Mesothelial cell of epicardium (in vitro differentiated cells): ENCODE results near the gene GLDC. TPM values are rescaled to one million over a fixed set of nuclear protein-coding genes. Genes with fewer than 3 reads are reported as not detected.

Experiments
- DNase-seq, 2 experiments: peaks; one replicate each; pipeline ENCODE4 v3.0.0; 2021; ENCODE audit warnings: low spot score in 2 of 2; ENCODE audit not compliant: unreplicated experiment in 2 of 2
- H3K27ac Mint-ChIP-seq: 2 replicates; pipeline ENCODE4 v1.8.0; 2021; ENCODE audit warnings: mixed read lengths
- H3K27me3 Mint-ChIP-seq: 2 replicates; pipeline ENCODE4 v1.8.0; 2021; ENCODE audit warnings: low read depth, mixed read lengths
- H3K36me3 Mint-ChIP-seq: 2 replicates; pipeline ENCODE4 v1.8.0; 2021; ENCODE audit warnings: mixed read lengths
- H3K4me1 Mint-ChIP-seq: 2 replicates; pipeline ENCODE4 v1.8.0; 2021; ENCODE audit warnings: mixed read lengths
- H3K4me3 Mint-ChIP-seq: 2 replicates; pipeline ENCODE4 v1.8.0; 2021; ENCODE audit warnings: mild to moderate bottlenecking, moderate library complexity, mixed read lengths
- H3K9me3 Mint-ChIP-seq: 2 replicates; pipeline ENCODE4 v1.8.0; 2021; ENCODE audit warnings: mixed read lengths
- total RNA-seq: library from RNA; stranded (reverse); gene quantifications from 3 replicates; pipeline ENCODE4 v1.2.1, GENCODE V29; 2021
- TF ChIP-seq, protein P1 (sequence below): fragments of 200-600 bp; sonication (generic); IDR thresholded peaks from one replicate; pipeline ENCODE4 v1.5.0; 2021; ENCODE audit warnings: antibody characterized with exemption; ENCODE audit not compliant: unreplicated experiment

Gene GLDC
- total RNA-seq, 1 donor from 2014 or later = 2.0 TPM

DNA sequence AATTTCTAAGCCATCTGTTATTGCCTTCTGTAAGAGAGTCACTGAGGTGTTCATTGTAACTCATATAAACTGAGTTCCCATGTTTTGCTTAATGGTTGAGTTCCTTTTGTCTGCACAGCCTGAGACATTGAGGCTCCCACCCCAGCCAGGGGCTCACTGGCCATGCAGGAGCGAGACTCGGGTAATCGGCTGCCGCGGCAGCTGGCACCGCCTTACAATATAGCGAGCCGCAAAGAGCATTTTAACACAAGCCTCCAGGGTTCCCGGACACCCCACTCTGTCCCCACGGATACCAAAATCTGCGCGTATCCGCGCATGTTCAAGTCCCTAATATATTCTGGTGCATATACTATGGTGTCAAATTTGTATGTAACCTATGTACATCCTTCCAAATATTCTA is 24.4 kb upstream of the GLDC start:
- no peaks in the 10 kb centered on the region for H3K9me3 Mint-ChIP-seq
- TF ChIP-seq, protein P1, sequence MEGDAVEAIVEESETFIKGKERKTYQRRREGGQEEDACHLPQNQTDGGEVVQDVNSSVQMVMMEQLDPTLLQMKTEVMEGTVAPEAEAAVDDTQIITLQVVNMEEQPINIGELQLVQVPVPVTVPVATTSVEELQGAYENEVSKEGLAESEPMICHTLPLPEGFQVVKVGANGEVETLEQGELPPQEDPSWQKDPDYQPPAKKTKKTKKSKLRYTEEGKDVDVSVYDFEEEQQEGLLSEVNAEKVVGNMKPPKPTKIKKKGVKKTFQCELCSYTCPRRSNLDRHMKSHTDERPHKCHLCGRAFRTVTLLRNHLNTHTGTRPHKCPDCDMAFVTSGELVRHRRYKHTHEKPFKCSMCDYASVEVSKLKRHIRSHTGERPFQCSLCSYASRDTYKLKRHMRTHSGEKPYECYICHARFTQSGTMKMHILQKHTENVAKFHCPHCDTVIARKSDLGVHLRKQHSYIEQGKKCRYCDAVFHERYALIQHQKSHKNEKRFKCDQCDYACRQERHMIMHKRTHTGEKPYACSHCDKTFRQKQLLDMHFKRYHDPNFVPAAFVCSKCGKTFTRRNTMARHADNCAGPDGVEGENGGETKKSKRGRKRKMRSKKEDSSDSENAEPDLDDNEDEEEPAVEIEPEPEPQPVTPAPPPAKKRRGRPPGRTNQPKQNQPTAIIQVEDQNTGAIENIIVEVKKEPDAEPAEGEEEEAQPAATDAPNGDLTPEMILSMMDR = no peak
- H3K27ac Mint-ChIP-seq = no peak overlapping the region
- no peaks in the 10 kb centered on the region for H3K36me3 Mint-ChIP-seq
- no peak overlapping the region for H3K4me3 Mint-ChIP-seq
- DNase-seq = no peak
- H3K4me1 Mint-ChIP-seq = no peaks in the 10 kb centered on the region
- H3K27me3 Mint-ChIP-seq = no peaks in the 10 kb centered on the region

DNA sequence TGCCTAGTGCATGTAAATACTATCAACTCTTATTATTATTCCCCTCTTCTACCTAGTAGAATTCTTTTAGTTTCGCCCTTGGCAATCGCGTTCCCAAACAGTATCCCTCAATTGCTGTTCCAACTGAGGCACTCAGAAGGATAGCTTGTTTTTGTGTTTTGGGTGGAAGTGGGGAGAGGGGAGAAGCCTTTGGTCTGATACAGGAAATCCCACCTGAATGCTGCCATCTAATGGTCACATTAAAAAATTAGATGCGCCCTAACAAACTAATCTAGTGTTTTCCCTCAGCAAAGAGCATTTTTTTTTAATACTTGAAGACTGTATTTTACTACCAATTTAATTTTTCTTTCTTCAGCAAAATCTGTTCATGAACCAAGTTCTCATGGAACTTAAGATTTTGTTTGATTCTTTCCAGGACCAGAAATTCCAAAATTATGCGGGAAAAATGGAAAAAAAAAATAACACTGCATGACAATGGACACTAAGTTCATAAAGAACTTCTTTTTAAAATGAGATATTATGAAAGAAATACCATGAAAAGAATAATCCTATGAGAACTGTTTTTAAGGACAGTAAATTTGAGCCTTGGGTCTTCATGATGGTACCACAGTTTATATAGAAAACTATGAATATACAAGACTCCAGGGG is 22.2 kb upstream of the GLDC start:
- no peak overlapping the region for H3K4me3 Mint-ChIP-seq
- no peaks in the 10 kb centered on the region for H3K4me1 Mint-ChIP-seq
- no peaks in the 10 kb centered on the region for H3K27me3 Mint-ChIP-seq
- TF ChIP-seq, protein P1 = peak; percentile 49
- no peak for DNase-seq
- no peak overlapping the region for H3K27ac Mint-ChIP-seq
- no peaks in the 10 kb centered on the region for H3K9me3 Mint-ChIP-seq
- no peaks in the 10 kb centered on the region for H3K36me3 Mint-ChIP-seq

DNA sequence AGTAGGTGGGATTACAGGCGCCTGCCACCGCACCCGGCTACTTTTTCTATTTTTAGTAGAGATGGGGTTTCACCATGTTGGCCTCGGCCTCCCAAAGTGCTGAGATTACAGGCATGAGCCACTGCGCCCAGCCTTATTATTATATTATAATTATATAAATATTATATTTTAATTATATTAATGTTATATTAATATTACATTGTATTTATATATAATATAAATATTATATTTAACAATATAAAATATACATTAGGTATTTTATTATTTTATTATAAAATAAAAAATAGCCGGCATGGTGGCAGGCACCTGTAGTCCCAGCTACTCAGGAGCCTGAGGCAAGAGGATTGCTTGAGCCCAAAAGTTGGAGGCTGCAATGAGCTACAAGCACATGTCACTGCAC is 21.6 kb upstream of the GLDC start:
- no peak overlapping the region for H3K4me3 Mint-ChIP-seq
- no peaks in the 10 kb centered on the region for H3K36me3 Mint-ChIP-seq
- H3K9me3 Mint-ChIP-seq = no peaks in the 10 kb centered on the region
- DNase-seq = no peak
- H3K27me3 Mint-ChIP-seq = no peaks in the 10 kb centered on the region
- H3K4me1 Mint-ChIP-seq = no peaks in the 10 kb centered on the region
- H3K27ac Mint-ChIP-seq = no peak overlapping the region
- TF ChIP-seq, protein P1 = no peak

DNA sequence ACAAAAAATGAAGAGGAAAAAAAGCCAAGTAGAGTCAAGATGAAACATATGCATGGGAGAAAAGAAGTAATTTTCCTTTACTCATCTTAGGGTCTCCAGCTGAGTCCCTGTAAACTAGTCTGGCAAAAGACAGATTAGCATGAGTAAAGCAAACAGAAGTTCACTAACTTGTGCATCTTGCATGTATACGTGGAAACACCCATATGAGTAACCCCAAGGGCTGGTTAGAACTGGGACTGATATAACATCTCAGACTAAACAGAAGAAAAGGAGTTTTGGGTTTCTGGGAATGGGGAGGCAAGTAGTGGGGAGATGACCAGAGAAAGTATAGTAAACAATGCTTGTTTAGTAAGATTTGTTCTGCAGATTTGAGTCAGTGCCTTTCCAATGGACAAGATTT is 20.1 kb upstream of the GLDC start:
- H3K4me3 Mint-ChIP-seq = no peak overlapping the region
- H3K27ac Mint-ChIP-seq = no peak overlapping the region

DNA sequence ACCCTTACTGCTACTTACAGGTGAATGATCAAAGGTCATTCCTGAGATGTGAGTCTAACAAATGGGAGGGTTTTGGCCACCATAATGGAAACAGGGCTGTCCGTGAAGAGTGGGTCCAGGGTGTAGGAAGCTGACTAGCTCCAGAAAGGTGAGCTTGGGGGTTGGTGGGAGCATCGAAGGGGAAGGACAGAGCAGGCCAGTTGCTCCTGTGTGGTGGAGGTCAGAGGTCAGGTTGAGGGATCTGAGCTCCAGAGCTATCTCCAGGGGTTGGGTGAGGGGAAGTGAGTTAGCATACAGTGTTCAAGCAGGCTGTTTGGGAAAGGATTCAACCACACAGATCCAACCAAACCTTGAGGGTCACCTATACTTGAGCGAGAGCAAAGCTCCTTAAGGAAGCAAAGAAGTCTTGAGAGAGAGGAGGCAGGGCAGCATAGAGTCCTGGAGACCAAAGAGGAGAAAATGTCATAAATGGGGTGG is 18.7 kb upstream of the GLDC start:
- no peak overlapping the region for H3K27ac Mint-ChIP-seq
- no peaks in the 10 kb centered on the region for H3K4me1 Mint-ChIP-seq
- H3K9me3 Mint-ChIP-seq = no peaks in the 10 kb centered on the region
- no peak overlapping the region for H3K4me3 Mint-ChIP-seq
- H3K36me3 Mint-ChIP-seq = no peaks in the 10 kb centered on the region
- H3K27me3 Mint-ChIP-seq = no peaks in the 10 kb centered on the region
- DNase-seq = no peak
- TF ChIP-seq, protein P1 = no peak

More for the DNA sequence above, 20.1 kb upstream of the GLDC start:
- no peaks in the 10 kb centered on the region for H3K36me3 Mint-ChIP-seq
- TF ChIP-seq, protein P1 = no peak
- no peak for DNase-seq
- no peaks in the 10 kb centered on the region for H3K27me3 Mint-ChIP-seq
- H3K9me3 Mint-ChIP-seq = no peaks in the 10 kb centered on the region
- H3K4me1 Mint-ChIP-seq = no peaks in the 10 kb centered on the region
